Neural cell (in vitro differentiated cells): ENCODE data around the gene DPYD. TPM values are rescaled to one million over a fixed set of nuclear protein-coding genes. Genes with fewer than 3 reads are reported as not detected.

ENCODE experiments used
- H2AFZ ChIP-seq: fragments of 200-600, 300-800 bp; sonication (generic), shearing (Covaris generic); 2 replicates; pipeline ENCODE4 v1.6.0; 2014; ENCODE audit warnings: low read depth, mild to moderate bottlenecking, antibody characterized with exemption, low read length, moderate library complexity
- H3F3A ChIP-seq: fragments of 200-600 bp; shearing (Covaris generic); 2 replicates; pipeline ENCODE4 v1.6.1; 2016; ENCODE audit warnings: mild to moderate bottlenecking, moderate library complexity, mixed read lengths, antibody characterized with exemption, low read length; ENCODE audit not compliant: insufficient read depth, poor library complexity, severe bottlenecking
- H3K27ac ChIP-seq: fragments of 200-600, 300-800 bp; sonication (generic), shearing (Covaris generic); 2 replicates; pipeline ENCODE4 v1.5.1; 2014; ENCODE audit warnings: mild to moderate bottlenecking, low read length, moderate library complexity
- H3K27me3 ChIP-seq: fragments of 300-800, 200-600 bp; sonication (generic), shearing (Covaris generic); 2 replicates; pipeline ENCODE4 v1.6.0; 2014; ENCODE audit warnings: mild to moderate bottlenecking, low read depth, low read length, moderate library complexity; ENCODE audit not compliant: insufficient read depth
- H3K36me3 ChIP-seq: fragments of 300-800, 200-600 bp; sonication (generic), shearing (Covaris generic); 2 replicates; pipeline ENCODE4 v1.5.1; 2014; ENCODE audit warnings: mild to moderate bottlenecking, antibody characterized with exemption, low read length, moderate library complexity; ENCODE audit not compliant: insufficient read depth
- H3K4me2 ChIP-seq: fragments of 300-800, 200-600 bp; sonication (generic), shearing (Covaris generic); 2 replicates; pipeline ENCODE4 v1.6.0; 2014; ENCODE audit warnings: mild to moderate bottlenecking, low read length
- H3K4me3 ChIP-seq: fragments of 300-800, 200-600 bp; sonication (generic), shearing (Covaris generic); 2 replicates; pipeline ENCODE4 v1.5.1; 2014; ENCODE audit warnings: mild to moderate bottlenecking, low read length, moderate library complexity
- H3K79me2 ChIP-seq: fragments of 200-600 bp; shearing (Covaris generic); replicated peaks from 2 replicates; pipeline ENCODE4 v1.6.0; 2014; ENCODE audit warnings: mild to moderate bottlenecking, low read length, moderate library complexity; ENCODE audit not compliant: insufficient read depth
- H3K9ac ChIP-seq: fragments of 300-800, 200-600 bp; sonication (generic), shearing (Covaris generic); 2 replicates; pipeline ENCODE4 v1.6.1; 2016; ENCODE audit warnings: mild to moderate bottlenecking, low read length, mixed read lengths
- H3K9me2 ChIP-seq: fragments of 200-600 bp; shearing (Covaris generic); 2 replicates; pipeline ENCODE4 v1.6.1; 2016; ENCODE audit warnings: mild to moderate bottlenecking, low read length, mixed read lengths; ENCODE audit not compliant: insufficient read depth
- H3K9me3 ChIP-seq: fragments of 200-600, 300-800 bp; sonication (generic), shearing (Covaris generic); 2 replicates; pipeline ENCODE4 v1.6.1; 2016; ENCODE audit warnings: mild to moderate bottlenecking, mixed run types, low read length, moderate library complexity, mixed read lengths
- H4K20me1 ChIP-seq: fragments of 200-600 bp; shearing (Covaris generic); 2 replicates; pipeline ENCODE4 v1.6.1; 2016; ENCODE audit warnings: mild to moderate bottlenecking, mixed run types; ENCODE audit not compliant: insufficient read depth
- CTCF ChIP-seq: fragments of 450-650 bp; IDR thresholded peaks from 2 replicates; pipeline ENCODE4 v1.5.1; 2014; ENCODE audit warnings: antibody characterized with exemption, mild to moderate bottlenecking, moderate library complexity; ENCODE audit not compliant: poor library complexity, severe bottlenecking
- EP300 ChIP-seq: fragments of 450-650 bp; conservative IDR thresholded peaks from 2 replicates; pipeline ENCODE4 v1.6.1; 2014; ENCODE audit warnings: antibody characterized with exemption, mild to moderate bottlenecking, moderate library complexity; ENCODE audit not compliant: poor library complexity, severe bottlenecking
- EZH2 ChIP-seq: fragments of 200-600, 300-800 bp; shearing (Covaris generic), sonication (generic); IDR thresholded peaks from 2 replicates; pipeline ENCODE4 v1.6.1; 2014; ENCODE audit warnings: antibody characterized with exemption, low read length, borderline replicate concordance, mild to moderate bottlenecking; ENCODE audit not compliant: insufficient read depth, poor library complexity, severe bottlenecking
- MXI1 ChIP-seq: fragments of 450-650 bp; conservative IDR thresholded peaks from 2 replicates; pipeline ENCODE4 v1.6.1; 2014; ENCODE audit warnings: antibody characterized with exemption, mild to moderate bottlenecking; ENCODE audit not compliant: poor library complexity, severe bottlenecking
- POLR2AphosphoS5 ChIP-seq: IDR thresholded peaks from 2 replicates; pipeline ENCODE4 v1.6.1; 2012
- RAD21 ChIP-seq: fragments of 450-650 bp; conservative IDR thresholded peaks from 2 replicates; pipeline ENCODE4 v1.6.1; 2014; ENCODE audit warnings: antibody characterized with exemption, mild to moderate bottlenecking, moderate library complexity
- REST ChIP-seq: IDR thresholded peaks from 2 replicates; pipeline ENCODE4 v1.6.1; 2012; ENCODE audit warnings: borderline replicate concordance
- SMC3 ChIP-seq: fragments of 450-650 bp; conservative IDR thresholded peaks from 2 replicates; pipeline ENCODE4 v1.6.1; 2014; ENCODE audit warnings: antibody characterized with exemption, mild to moderate bottlenecking, moderate library complexity; ENCODE audit not compliant: poor library complexity
- TAF1 ChIP-seq: IDR thresholded peaks from 2 replicates; pipeline ENCODE4 v1.6.1; 2012; ENCODE audit warnings: low read depth
- polyA plus RNA-seq: library from polyadenylated mRNA; depleted of rRNA; stranded (reverse); fragments of >200 nt; gene quantifications from 2 replicates; pipeline ENCODE4 v1.2.3, GENCODE V29; 2014

Gene DPYD
- polyA plus RNA-seq, 1 donor from 2014 or later, result 6.7 TPM

GRCh38 chr1:97623220-97623619 is 297.6 kb downstream of the DPYD start:
- Histone ChIP-seq H3K27me3 (no peaks in the 10 kb centered on the region), H3K27ac (no peak overlapping the region), H3K4me3 (no peak overlapping the region), H3K36me3 (no peaks in the 10 kb centered on the region), H3K4me2 (no peak overlapping the region), H3K9ac (no peak overlapping the region), H3F3A (no peaks in the 10 kb centered on the region), H2AFZ (no peak overlapping the region), H4K20me1 (no peaks in the 10 kb centered on the region), H3K79me2 (no peaks in the 10 kb centered on the region), H3K9me2 (no peaks in the 10 kb centered on the region), H3K9me3 (no peaks in the 10 kb centered on the region)
- TF ChIP-seq EZH2 (no peak), REST (no peak), RAD21 (no peak), POLR2AphosphoS5 (no peak), CTCF (no peak), SMC3 (no peak), EP300 (no peak), MXI1 (no peak), TAF1 (no peak)

- Histone ChIP-seq H3K79me2 (no peaks in the 10 kb centered on the region), H3K9me2 (no peaks in the 10 kb centered on the region), H3K4me3 (no peak overlapping the region), H3K9ac (no peak overlapping the region), H3K27ac (no peak overlapping the region), H3F3A (no peaks in the 10 kb centered on the region), H3K4me2 (no peak overlapping the region), H3K9me3 (no peaks in the 10 kb centered on the region), H3K27me3 (no peaks in the 10 kb centered on the region), H2AFZ (no peak overlapping the region), H3K36me3 (no peaks in the 10 kb centered on the region), H4K20me1 (no peaks in the 10 kb centered on the region)
- no peak for TF ChIP-seq CTCF
- TF ChIP-seq MXI1, result no peak
- TF ChIP-seq POLR2AphosphoS5, result no peak
- no peak for TF ChIP-seq SMC3
- no peak for TF ChIP-seq RAD21
- TF ChIP-seq EZH2, result no peak
- no peak for TF ChIP-seq TAF1
- no peak for TF ChIP-seq EP300
- TF ChIP-seq REST, result no peak
These were observed 298.9 kb downstream of the DPYD start for GRCh38 chr1:97621955-97622354.
